ENCODE measurements around the gene NACC1. TPM values are rescaled to one million over a fixed set of nuclear protein-coding genes. Genes with fewer than 3 reads are reported as not detected.

NACC1 gene
- total RNA-seq, 1 donor from 2014 or later, result 66.2 TPM

DNA sequence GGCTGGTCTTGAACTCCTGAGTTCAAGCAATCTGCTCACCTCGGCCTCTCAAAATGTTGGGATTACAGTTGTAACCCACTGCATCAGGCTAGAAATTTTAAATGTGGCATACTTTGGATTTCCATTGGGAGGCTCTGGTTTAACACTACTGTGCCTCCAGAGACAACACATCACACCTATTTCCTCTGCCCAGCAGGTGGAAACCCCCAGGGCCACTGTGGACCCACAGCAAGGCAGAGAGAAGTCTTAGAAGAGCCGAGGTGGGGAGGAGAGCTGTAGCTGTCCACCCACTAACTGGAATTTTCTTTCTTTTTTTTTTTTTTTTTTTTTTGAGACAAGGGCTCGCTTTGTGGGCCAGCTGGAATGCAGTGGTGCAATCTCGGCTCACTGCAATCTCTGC is 71.5 kb downstream of the NACC1 start:
- DNase-seq (ENCODE audit: low read depth), result no peak

Other genes starting within 250 kb of the NACC1 start
- 21.3 and 22.3 TPM in 2 replicates for gene DNASE2, start 236.8 kb upstream of the NACC1 start, total RNA-seq
- not detected in 2 replicates for gene KLF1, start 231.1 kb upstream of the NACC1 start, total RNA-seq
- gene GCDH, start 227.1 kb upstream of the NACC1 start, total RNA-seq, result 32.8 and 42.3 TPM in 2 replicates
- 0.16 TPM in 1 of 2 replicates, not detected in the other for gene SYCE2, start 199.0 kb upstream of the NACC1 start, total RNA-seq
- gene FARSA, start 184.6 kb upstream of the NACC1 start, total RNA-seq, result 47.8 and 55.7 TPM in 2 replicates
- 890 and 1,463 TPM in 2 replicates for gene CALR, start 179.7 kb upstream of the NACC1 start, total RNA-seq
- gene RAD23A, start 172.4 kb upstream of the NACC1 start, total RNA-seq, result 199 and 236 TPM in 2 replicates
- 44.6 and 58.1 TPM in 2 replicates for gene GADD45GIP1, start 161.0 kb upstream of the NACC1 start, total RNA-seq
- gene DAND5, start 148.7 kb upstream of the NACC1 start, total RNA-seq, result not detected in 2 replicates
- gene NFIX, start 122.8 kb upstream of the NACC1 start, total RNA-seq, result 17.7 and 23.3 TPM in 2 replicates
- not detected in 2 replicates for gene LYL1, start 15.4 kb upstream of the NACC1 start, total RNA-seq
- gene TRMT1, start 1.5 kb upstream of the NACC1 start, total RNA-seq, result 23.3 and 30.0 TPM in 2 replicates
- gene STX10, start 32.1 kb downstream of the NACC1 start, total RNA-seq, result 54.1 and 85.2 TPM in 2 replicates
- 20.8 and 21.8 TPM in 2 replicates for gene IER2, start 32.1 kb downstream of the NACC1 start, total RNA-seq

Measured in myocyte (in vitro differentiated cells).